ENCODE measurements around the gene PPBP. TPM values are rescaled to one million over a fixed set of nuclear protein-coding genes. Genes with fewer than 3 reads are reported as not detected.
"Not testable (repeated sequence)": the region's sequence is repeated elsewhere in the genome, so short reads cannot be mapped to it uniquely, and the experiment has no call there.

PPBP gene
- polyA plus RNA-seq, 6 donors from 2014 or later: 32.9 to 154 (median 84.7) TPM

DNA sequence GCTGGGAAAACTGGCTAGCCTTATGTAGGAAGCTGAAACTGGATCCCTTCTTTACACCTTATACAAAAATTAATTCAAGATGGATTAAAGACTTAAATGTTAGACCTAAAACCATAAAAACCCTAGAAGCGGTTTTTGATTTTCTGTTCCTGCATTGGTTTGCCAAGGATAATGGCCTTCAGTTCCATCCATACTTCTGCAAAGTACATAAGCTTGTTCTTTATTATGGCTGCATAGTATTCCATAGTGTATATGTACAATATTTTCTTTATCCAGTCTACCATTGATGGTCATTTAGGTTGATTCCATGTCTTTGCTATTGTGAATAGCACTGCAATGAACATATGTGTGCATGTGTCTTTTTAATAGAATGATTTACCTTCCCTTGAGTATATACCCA is 28.9 kb downstream of the PPBP start:
- not testable (repeated sequence) for DNase-seq; H3K4me1 Mint-ChIP-seq; H3K27ac Mint-ChIP-seq; H3K36me3 Mint-ChIP-seq; H3K27me3 Mint-ChIP-seq; ATAC-seq (ENCODE audit: low read depth in 2 of 2); H3K4me3 Mint-ChIP-seq
- H3K9me3 Mint-ChIP-seq: peaks cover 6 to 48% (median 36%) of the 10 kb centered on the region in 7 donors

DNA sequence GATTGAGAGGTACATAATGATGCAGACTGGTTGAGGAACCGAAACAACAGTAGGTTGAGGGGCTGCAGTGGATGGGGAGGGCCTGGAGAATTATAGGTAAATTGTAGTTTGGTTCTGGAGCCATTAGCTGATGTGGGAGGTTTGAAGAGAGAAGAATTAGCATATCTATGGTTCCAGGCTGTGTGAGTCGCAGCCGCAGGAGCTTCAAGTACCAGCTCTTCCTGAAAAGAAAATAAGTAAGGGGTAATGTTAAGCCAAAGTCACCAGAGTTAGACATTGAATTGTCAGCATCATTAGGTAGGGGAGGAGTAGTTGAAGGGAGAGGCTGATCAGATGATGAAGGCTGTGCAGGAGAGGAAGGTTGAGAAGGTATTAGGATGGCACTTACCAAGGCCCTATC is 35.6 kb downstream of the PPBP start:
- Mint-ChIP-seq H3K4me3 (no peak overlapping the region), H3K4me1 (no peaks in the 10 kb centered on the region), H3K27me3 (peaks cover 0 to 8% (median 4%) of the 10 kb centered on the region in 3 donors), H3K9me3 (peaks cover 4 to 18% (median 12%) of the 10 kb centered on the region in 7 donors), H3K36me3 (no peaks in the 10 kb centered on the region), H3K27ac (no peak overlapping the region)
- DNase-seq (no peak), ATAC-seq (ENCODE audit: low read depth in 2 of 2) (no peak)

DNA sequence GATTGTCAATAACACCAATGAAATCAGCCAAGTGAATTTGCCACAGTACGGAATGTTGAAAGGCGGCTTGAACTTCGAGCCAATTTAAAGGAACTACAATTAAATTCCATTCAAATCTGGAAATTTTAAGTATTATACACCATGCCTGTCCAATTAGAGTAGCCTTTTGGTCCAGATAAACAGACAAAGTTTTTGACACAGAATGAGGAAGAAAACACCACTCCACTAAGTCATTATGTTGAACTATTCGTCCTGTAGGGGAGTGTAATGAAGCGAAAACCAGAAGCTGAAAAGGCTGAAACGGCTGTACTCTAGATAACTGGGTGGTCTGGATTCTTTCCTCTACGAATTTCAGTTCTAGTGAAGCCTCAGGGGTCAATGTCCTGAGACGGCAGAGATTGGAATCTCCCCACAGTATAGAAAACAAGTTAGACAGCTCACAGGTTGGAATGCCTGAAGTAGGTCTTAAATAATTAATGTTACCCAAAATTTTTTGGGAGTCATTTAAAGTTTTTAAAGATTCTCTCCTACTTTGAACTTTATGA is 37.5 kb downstream of the PPBP start:
- not testable (repeated sequence) for DNase-seq; H3K4me1 Mint-ChIP-seq; H3K27ac Mint-ChIP-seq; H3K4me3 Mint-ChIP-seq; H3K36me3 Mint-ChIP-seq; ATAC-seq (ENCODE audit: low read depth in 2 of 2)
- peaks cover 8 to 18% (median 16%) of the 10 kb centered on the region in 3 donors for H3K27me3 Mint-ChIP-seq
- peaks cover 4 to 12% (median 8%) of the 10 kb centered on the region in 7 donors for H3K9me3 Mint-ChIP-seq

- Mint-ChIP-seq H3K27me3 (peaks cover 20 to 31% (median 20%) of the 10 kb centered on the region in 3 donors), H3K9me3 (peaks cover 0 to 9% (median 4%) of the 10 kb centered on the region in 7 donors), H3K36me3 (no peaks in the 10 kb centered on the region), H3K27ac (no peak overlapping the region), H3K4me3 (no peak overlapping the region), H3K4me1 (no peaks in the 10 kb centered on the region)
- DNase-seq (no peak), ATAC-seq (ENCODE audit: low read depth in 2 of 2) (no peak)
Observed at GRCh38 chr4:73948990-73949706, 38.8 kb downstream of the PPBP start.

DNA sequence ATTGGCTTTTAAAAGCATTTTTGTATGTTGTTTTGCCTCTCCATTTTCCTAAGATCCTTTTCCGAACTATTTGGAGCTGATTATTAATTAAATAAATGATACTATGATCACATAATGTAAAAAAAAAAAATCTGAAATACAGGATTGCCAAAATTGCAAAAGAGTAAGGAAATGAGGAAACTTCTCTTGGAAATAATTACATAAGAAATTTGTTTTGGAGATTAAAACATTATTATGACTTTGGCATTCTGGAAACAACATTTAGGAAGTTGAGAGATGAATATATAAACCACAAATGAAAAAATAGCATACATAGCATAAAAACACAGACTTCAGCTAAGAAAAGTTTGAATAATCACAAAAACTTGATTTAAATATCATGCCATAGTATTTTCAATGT is 39.7 kb downstream of the PPBP start:
- ATAC-seq (ENCODE audit: low read depth in 2 of 2) (no peak), DNase-seq (no peak)
- Mint-ChIP-seq H3K9me3 (peaks cover 0 to 10% (median 3%) of the 10 kb centered on the region in 7 donors), H3K4me1 (no peaks in the 10 kb centered on the region), H3K27me3 (peaks cover 21 to 40% (median 28%) of the 10 kb centered on the region in 3 donors), H3K36me3 (no peaks in the 10 kb centered on the region), H3K4me3 (no peak overlapping the region), H3K27ac (no peak overlapping the region)

GRCh38 chr4:73947239-73947985 is 40.6 kb downstream of the PPBP start:
- Mint-ChIP-seq H3K36me3 (no peaks in the 10 kb centered on the region), H3K4me1 (no peaks in the 10 kb centered on the region)
- no peak for ATAC-seq (ENCODE audit: low read depth in 2 of 2)

GRCh38 chr4:73945674-73946449 is 42.1 kb downstream of the PPBP start:
- DNase-seq (no peak), ATAC-seq (ENCODE audit: low read depth in 2 of 2) (no peak)
- Mint-ChIP-seq H3K4me1 (no peaks in the 10 kb centered on the region), H3K27ac (no peak overlapping the region), H3K9me3 (peaks cover 0 to 8% (median 3%) of the 10 kb centered on the region in 7 donors), H3K27me3 (peaks cover 42 to 58% (median 49%) of the 10 kb centered on the region in 3 donors), H3K36me3 (no peaks in the 10 kb centered on the region), H3K4me3 (no peak overlapping the region)

More at GRCh38 chr4:73947239-73947985, 40.6 kb downstream of the PPBP start:
- H3K27me3 Mint-ChIP-seq: peaks cover 30 to 48% (median 37%) of the 10 kb centered on the region in 3 donors
- no peak overlapping the region for H3K27ac Mint-ChIP-seq
- H3K9me3 Mint-ChIP-seq: peaks cover 0 to 9% (median 3%) of the 10 kb centered on the region in 7 donors
- no peak overlapping the region for H3K4me3 Mint-ChIP-seq
- no peak for DNase-seq

GRCh38 chr4:73945140-73945539 is 42.9 kb downstream of the PPBP start:
- Mint-ChIP-seq H3K4me1 (no peaks in the 10 kb centered on the region), H3K27ac (no peak overlapping the region), H3K27me3 (peaks cover 43 to 58% (median 55%) of the 10 kb centered on the region in 3 donors), H3K9me3 (peaks cover 0 to 8% (median 3%) of the 10 kb centered on the region in 7 donors), H3K4me3 (no peak overlapping the region), H3K36me3 (no peaks in the 10 kb centered on the region)
- ATAC-seq (ENCODE audit: low read depth in 2 of 2): no peak
- no peak for DNase-seq

- no peaks in the 10 kb centered on the region for H3K4me1 Mint-ChIP-seq
- H3K4me3 Mint-ChIP-seq: peak overlapping the region in 1 of 8 donors; percentile 48
Observed at GRCh38 chr4:73944061-73944875, 43.7 kb downstream of the PPBP start.

DNA sequence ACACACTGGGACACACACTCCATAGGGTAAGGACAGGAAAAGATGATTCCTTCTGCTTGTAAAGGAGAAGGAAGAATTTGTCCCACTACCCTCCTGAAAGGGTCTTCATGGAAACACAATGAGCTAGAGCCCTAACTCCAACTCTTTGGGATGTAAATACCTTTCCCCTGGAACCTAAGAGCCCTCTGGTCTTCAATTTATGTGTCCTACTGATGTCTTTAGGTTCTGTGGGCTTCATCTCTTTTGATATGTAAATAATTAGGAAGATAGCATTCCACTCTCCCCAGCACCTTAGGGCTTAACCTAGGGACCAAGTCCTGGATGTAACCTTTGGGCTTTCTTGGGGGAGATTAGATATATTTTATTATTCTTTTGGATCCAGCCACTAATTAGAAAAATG is 44.4 kb downstream of the PPBP start:
- no peak for DNase-seq
- H3K9me3 Mint-ChIP-seq: peaks cover 0 to 5% (median 2%) of the 10 kb centered on the region in 7 donors
- H3K36me3 Mint-ChIP-seq: no peaks in the 10 kb centered on the region
- no peaks in the 10 kb centered on the region for H3K4me1 Mint-ChIP-seq
- no peak overlapping the region for H3K4me3 Mint-ChIP-seq
- peaks cover 49 to 57% (median 50%) of the 10 kb centered on the region in 3 donors for H3K27me3 Mint-ChIP-seq
- ATAC-seq (ENCODE audit: low read depth in 2 of 2): no peak
- no peak overlapping the region for H3K27ac Mint-ChIP-seq

More at GRCh38 chr4:73944061-73944875, 43.7 kb downstream of the PPBP start:
- Mint-ChIP-seq H3K27ac (no peak overlapping the region), H3K36me3 (no peaks in the 10 kb centered on the region), H3K9me3 (peaks cover 0 to 5% (median 0%) of the 10 kb centered on the region in 7 donors), H3K27me3 (peaks cover 43 to 57% (median 51%) of the 10 kb centered on the region in 3 donors)
- ATAC-seq (ENCODE audit: low read depth in 2 of 2) (no peak), DNase-seq (no peak)

DNA sequence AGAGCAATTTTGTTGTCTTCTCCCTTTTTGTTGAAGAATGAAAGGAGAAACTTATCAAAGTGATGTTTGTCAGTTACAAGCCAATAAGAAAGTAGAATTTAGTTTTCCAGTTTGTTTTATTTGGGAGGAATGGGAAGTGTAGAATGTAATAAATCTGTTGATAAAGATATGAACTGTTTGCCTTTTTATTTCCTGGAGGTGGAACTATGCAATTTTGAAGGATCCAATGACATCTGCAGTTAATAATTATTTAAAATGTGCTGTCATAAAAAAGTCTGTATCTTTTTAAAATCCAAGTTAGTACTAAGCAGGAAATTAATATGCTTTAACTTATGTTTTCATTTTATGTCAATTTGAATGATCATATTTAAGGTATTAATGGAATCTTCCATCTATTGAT is 51.0 kb downstream of the PPBP start:
- no peaks in the 10 kb centered on the region for H3K36me3 Mint-ChIP-seq
- peaks cover 0 to 2% (median 0%) of the 10 kb centered on the region in 7 donors for H3K9me3 Mint-ChIP-seq
- H3K27ac Mint-ChIP-seq: no peak overlapping the region
- H3K4me3 Mint-ChIP-seq: no peak overlapping the region
- peaks cover 6 to 18% (median 15%) of the 10 kb centered on the region in 3 donors for H3K27me3 Mint-ChIP-seq
- ATAC-seq (ENCODE audit: low read depth in 2 of 2) (no peak), DNase-seq (no peak)
- H3K4me1 Mint-ChIP-seq: no peaks in the 10 kb centered on the region
